H1 (cell line): ENCODE results near the gene TSPAN9. TPM values are rescaled to one million over a fixed set of nuclear protein-coding genes. Genes with fewer than 3 reads are reported as not detected.
A peak's percentile ranks its signal among the peaks of the same experiment; 100 is the strongest.

Source experiments
- CTCF ChIA-PET: fragments of 300-600 bp; sonication (Branson Sonifier 250); formaldehyde crosslinking; loops from one replicate; lab custom pipeline; 2021; ENCODE audit not compliant: partially characterized antibody; lab: Charles Lee
- POLR2A ChIA-PET: fragments of 300-600 bp; sonication (Branson Sonifier 250); formaldehyde crosslinking; loops from one replicate; lab custom pipeline; 2021; ENCODE audit warnings: inconsistent platforms; ENCODE audit not compliant: partially characterized antibody; lab: Charles Lee
- DNase-seq, 2 experiments: peaks; one replicate each; pipeline versions ENCODE4 v3.0.0 to v3.0.0-alpha.2; 2010 to 2022; ENCODE audit warnings: low spot score in 2 of 2, low read depth in 1 of 2, mixed read lengths in 1 of 2
- FAIRE-seq: peaks from 2 replicates; lab custom pipeline; 2011; peaks lifted over from hg19 to GRCh38; lab: Jason Lieb, UNC
- H2AFZ ChIP-seq: 2 replicates; pipeline ENCODE4 v1.8.1; 2012; ENCODE audit warnings: low read length, inconsistent platforms
- H2AK5ac ChIP-seq: 2 replicates; pipeline ENCODE4 v1.6.1; 2013; ENCODE audit warnings: low read depth, low read length
- H2BK120ac ChIP-seq: replicated peaks from 2 replicates; pipeline ENCODE3; 2013; ENCODE audit warnings: low read depth, low read length, inconsistent platforms
- H2BK12ac ChIP-seq: 2 replicates; pipeline ENCODE4 v1.6.1; 2013; ENCODE audit warnings: low read depth, low read length
- H2BK15ac ChIP-seq: 2 replicates; pipeline ENCODE4 v1.6.1; 2013; ENCODE audit warnings: low read length
- H2BK20ac ChIP-seq: 2 replicates; pipeline ENCODE4 v1.6.1; 2013; ENCODE audit warnings: low read length
- H2BK5ac ChIP-seq: 2 replicates; pipeline ENCODE4 v1.6.1; 2013; ENCODE audit warnings: low read depth, low read length
- H3K14ac ChIP-seq: 2 replicates; pipeline ENCODE4 v1.6.1; 2013; ENCODE audit warnings: inconsistent platforms; ENCODE audit not compliant: insufficient read length
- H3K18ac ChIP-seq: 2 replicates; pipeline ENCODE4 v1.6.1; 2013; ENCODE audit warnings: low read length; ENCODE audit errors: extremely low read depth
- H3K23ac ChIP-seq: 2 replicates; pipeline ENCODE4 v1.6.1; 2013; ENCODE audit warnings: inconsistent platforms; ENCODE audit not compliant: insufficient read length
- H3K23me2 ChIP-seq: 2 replicates; pipeline ENCODE4 v1.6.1; 2013; ENCODE audit warnings: low read depth, low read length
- H3K27ac ChIP-seq: 2 replicates; pipeline ENCODE4 v1.6.1; 2011; ENCODE audit warnings: low read depth, low read length, inconsistent platforms
- H3K27me3 ChIP-seq, 4 experiments: replicated peaks in 1 of 4; 1 replicate in 1 of 4; 2 replicates in 3 of 4; pipeline versions ENCODE4 v1.6.1 to v1.8.1; 2011 to 2013; ENCODE audit warnings: low read length in 3 of 4, mild to moderate bottlenecking in 3 of 4, inconsistent platforms in 2 of 4, mixed read lengths in 2 of 4, moderate library complexity in 1 of 4; ENCODE audit not compliant: control insufficient read depth in 3 of 4, insufficient read depth in 3 of 4; ENCODE audit errors: extremely low read depth in 1 of 4
- H3K36me3 ChIP-seq, 4 experiments: 2 replicates each; pipeline versions ENCODE4 v1.6.1 to v1.8.1; 2011 to 2013; ENCODE audit warnings: mild to moderate bottlenecking in 4 of 4, low read length in 3 of 4, moderate library complexity in 2 of 4, control low read depth in 1 of 4, inconsistent platforms in 1 of 4; ENCODE audit not compliant: insufficient read depth in 4 of 4, control insufficient read depth in 2 of 4
- H3K4ac ChIP-seq: replicated peaks from 2 replicates; pipeline ENCODE3; 2013; ENCODE audit warnings: low read length, low read depth, mixed read lengths, inconsistent platforms; ENCODE audit not compliant: insufficient read length
- H3K4me1 ChIP-seq, 4 experiments: replicated peaks in 1 of 4; 1 replicate in 1 of 4; 2 replicates in 3 of 4; pipeline versions ENCODE4 v1.6.1 to v1.8.1; 2011 to 2013; ENCODE audit warnings: low read length in 3 of 4, inconsistent platforms in 2 of 4, mixed read lengths in 1 of 4; ENCODE audit not compliant: insufficient read depth in 4 of 4, control insufficient read depth in 3 of 4
- H3K4me2 ChIP-seq, 2 experiments: 2 replicates each; pipeline versions ENCODE4 v1.6.1 to v1.8.1; 2011 to 2013; ENCODE audit warnings: low read depth in 2 of 2, low read length in 2 of 2, control low read depth in 1 of 2, inconsistent platforms in 1 of 2, mild to moderate bottlenecking in 1 of 2; ENCODE audit not compliant: insufficient read depth in 1 of 2
- H3K4me3 ChIP-seq, 4 experiments: fragments of 200-600, 300-600 bp in 1 of 4; sonication (generic), shearing (Covaris generic), sonication (Bioruptor Twin) in 1 of 4; 2 replicates each; pipeline versions ENCODE4 v1.5.1 to v1.8.1; 2011 to 2016; ENCODE audit warnings: low read length in 4 of 4, low read depth in 3 of 4, control low read depth in 2 of 4, inconsistent platforms in 2 of 4, mild to moderate bottlenecking in 2 of 4, mixed read lengths in 1 of 4, moderate library complexity in 1 of 4; ENCODE audit not compliant: insufficient read depth in 2 of 4; ENCODE audit errors: extremely low read depth in 1 of 4
- H3K56ac ChIP-seq: replicated peaks from 2 replicates; pipeline ENCODE3; 2013; ENCODE audit warnings: low read depth, mild to moderate bottlenecking, mixed read lengths, low read length, inconsistent platforms; ENCODE audit not compliant: insufficient read length
- H3K79me1 ChIP-seq: 2 replicates; pipeline ENCODE4 v1.6.1; 2013; ENCODE audit warnings: low read depth, low read length, control low read depth
- H3K79me2 ChIP-seq, 2 experiments: 2 replicates each; pipeline versions ENCODE4 v1.6.1 to v1.8.1; 2012 to 2013; ENCODE audit warnings: low read length in 2 of 2, mild to moderate bottlenecking in 2 of 2, inconsistent platforms in 1 of 2; ENCODE audit not compliant: insufficient read depth in 2 of 2, control insufficient read depth in 1 of 2
- H3K9ac ChIP-seq, 4 experiments: replicated peaks in 1 of 4; 1 replicate in 1 of 4; 2 replicates in 3 of 4; pipeline versions ENCODE4 v1.6.1 to v1.8.1; 2011 to 2013; ENCODE audit warnings: low read depth in 3 of 4, low read length in 3 of 4, control low read depth in 2 of 4, mild to moderate bottlenecking in 2 of 4, moderate library complexity in 2 of 4, inconsistent platforms in 1 of 4; ENCODE audit errors: extremely low read depth in 1 of 4
- H3K9me3 ChIP-seq, 2 experiments: 2 replicates each; pipeline versions ENCODE4 v1.6.1 to v1.8.1; 2012 to 2013; ENCODE audit warnings: mild to moderate bottlenecking in 2 of 2, moderate library complexity in 2 of 2, control low read depth in 1 of 2, inconsistent platforms in 1 of 2, low read depth in 1 of 2, low read length in 1 of 2, mixed read lengths in 1 of 2; ENCODE audit not compliant: insufficient read depth in 2 of 2
- H4K20me1 ChIP-seq, 2 experiments: replicated peaks in 1 of 2; 2 replicates each; pipeline versions ENCODE3 to v1.8.1; 2011 to 2013; ENCODE audit warnings: inconsistent platforms in 2 of 2, low read length in 2 of 2, mild to moderate bottlenecking in 1 of 2; ENCODE audit not compliant: insufficient read depth in 2 of 2, control insufficient read depth in 1 of 2
- H4K5ac ChIP-seq: 2 replicates; pipeline ENCODE4 v1.6.1; 2013; ENCODE audit warnings: low read length, low read depth, mixed read lengths, inconsistent platforms; ENCODE audit not compliant: insufficient read length
- H4K8ac ChIP-seq: 2 replicates; pipeline ENCODE4 v1.8.0; 2013; ENCODE audit warnings: mild to moderate bottlenecking, moderate library complexity, low read length, inconsistent platforms; ENCODE audit not compliant: insufficient read depth; ENCODE audit errors: extremely low read depth
- H4K91ac ChIP-seq: replicated peaks from 2 replicates; pipeline ENCODE3; 2013; ENCODE audit warnings: low read length, mixed read lengths, inconsistent platforms; ENCODE audit not compliant: insufficient read length
- ATF2 ChIP-seq: IDR thresholded peaks from 2 replicates; pipeline ENCODE4 v1.6.1; 2012; ENCODE audit warnings: low read length, inconsistent platforms
- CHD2 ChIP-seq: IDR thresholded peaks from 2 replicates; pipeline ENCODE4 v1.6.1; 2012; ENCODE audit warnings: low read length, improper control_type of control experiment
- EZH2 ChIP-seq: fragments of 200-600 bp; sonication (generic); IDR thresholded peaks from 2 replicates; pipeline ENCODE4 v1.7.1; 2012; ENCODE audit warnings: low read depth, mild to moderate bottlenecking, moderate library complexity, low read length, inconsistent platforms; ENCODE audit not compliant: severe bottlenecking
- GABPA ChIP-seq: IDR thresholded peaks from 2 replicates; pipeline ENCODE4 v1.6.1; 2011; ENCODE audit warnings: mild to moderate bottlenecking, low read length, moderate library complexity, borderline replicate concordance; ENCODE audit not compliant: insufficient read depth
- KDM4A ChIP-seq: IDR thresholded peaks from one replicate; pipeline ENCODE4 v1.7.1; 2012; ENCODE audit warnings: low read depth, mild to moderate bottlenecking, moderate library complexity, low read length, inconsistent platforms; ENCODE audit not compliant: severe bottlenecking
- TAF1 ChIP-seq: IDR thresholded peaks from 2 replicates; pipeline ENCODE4 v1.6.1; 2011; ENCODE audit warnings: mild to moderate bottlenecking, low read depth, low read length
- TAF7 ChIP-seq: optimal IDR thresholded peaks from 2 replicates; pipeline ENCODE3; 2011; ENCODE audit warnings: low read depth, mild to moderate bottlenecking, inconsistent platforms, low read length, moderate library complexity, borderline replicate concordance
- WGBS, 2 experiments: shearing (Covaris generic) in 1 of 2; methylation state at CpG; one replicate each; pipeline versions ENCODE4 v1.1.6 to v1.1.7; 2013 to 2015; ENCODE audit warnings: low lambda C conversion rate in 2 of 2, mixed read lengths in 2 of 2, inconsistent platforms in 1 of 2, low coverage in 1 of 2, missing lambda C conversion rate in 1 of 2; ENCODE audit not compliant: insufficient replicate concordance in 2 of 2, insufficient coverage in 1 of 2, insufficient read length in 1 of 2; ENCODE audit errors: extremely low coverage in 1 of 2, missing lambda C conversion rate in 1 of 2; 5-methylcytosine and 5-hydroxymethylcytosine counted together
- polyA plus RNA-seq, 7 experiments: library from polyadenylated mRNA; depleted of rRNA in 3 of 7; stranded (reverse) in 5 of 7; unstranded in 2 of 7; fragments of >200 nt in 5 of 7; fragments of 200-250 nt in 2 of 7; gene quantifications; 1 replicate in 5 of 7; 2 replicates in 1 of 7; 4 replicates in 1 of 7; pipeline versions ENCODE4 v1.2.1 to v1.2.3, GENCODE V29; 2011 to 2013; ENCODE audit warnings: missing spikeins in 2 of 7, mixed read lengths in 2 of 7
- total RNA-seq: library from RNA; stranded (reverse); fragmentation: NEBNext Ultra II Directional; extraction: Animal tissue kit (Norgen Biotek cat#: 25700); gene quantifications from 2 replicates; pipeline ENCODE4 v1.2.1, GENCODE V29; 2021

The TSPAN9 gene
- total and polyA plus RNA-seq, 2 of the 8 experiments (the other 6 are each of a cell fraction or from before 2014, with no cell fraction given): 11.5 to 29.1 TPM

GRCh38 chr12:3200032-3200617 is 122.9 kb downstream of the TSPAN9 start:
- Histone ChIP-seq H3K4me1 (peaks cover 3 to 17% (median 11%) of the 10 kb centered on the region in 4 experiments), H3K18ac (no peak overlapping the region; the same call in 1 of the 2 replicates), H2AK5ac (no peak overlapping the region), H3K4me3 (peak overlapping the region; percentile 52 to 69 (median 64)), H3K79me1 (peaks cover 2% of the 10 kb centered on the region; the same call in 1 of the 2 replicates), H3K9me3 (no peaks in the 10 kb centered on the region), H3K14ac (no peak overlapping the region), H2BK5ac (no peak overlapping the region), H2AFZ (no peak overlapping the region), H3K23me2 (peaks cover 19% of the 10 kb centered on the region; the same call in 1 of the 2 replicates), H3K56ac (no peak overlapping the region), H4K8ac (peak overlapping the region; percentile 91), H4K5ac (no peak overlapping the region), H3K23ac (no peak overlapping the region), H3K27me3 (peaks cover 10 to 43% (median 32%) of the 10 kb centered on the region in 4 experiments), H3K4me2 (peak overlapping the region; percentile 97 to 99), H3K36me3 (no peaks in the 10 kb centered on the region), H2BK15ac (no peak overlapping the region), H3K79me2 (no peaks in the 10 kb centered on the region), H4K91ac (no peak overlapping the region), H3K27ac (no peak overlapping the region), H2BK20ac (no peak overlapping the region), H4K20me1 (peaks cover 8 to 17% of the 10 kb centered on the region in 2 experiments), H2BK12ac (no peak overlapping the region), H3K9ac (peak overlapping the region in 2 of 4 experiments; percentile 10 to 34; a peak in 2 of 7 replicates), H2BK120ac (no peak overlapping the region), H3K4ac (no peak overlapping the region)
- POLR2A ChIA-PET: interaction anchor here (1.2 to 1.5 kb wide), 7 partner anchors 38 to 122 kb away, joined by 3 to 5 read pairs (median 3); no protein-coding TSS in a partner anchor
- WGBS, 2 experiments: 2% methylated on average over 48 of the region's 49 CpGs; no CpG with 5 or more reads in 1 of the 2 experiments
- peak; percentile 70 to 92 for DNase-seq
- CTCF ChIA-PET: interaction anchor here (0.6 to 24.7 kb wide), 10 partner anchors 7 to 129 kb away, joined by 3 to 448 read pairs (median 16); no protein-coding TSS in a partner anchor
- no peak for FAIRE-seq
- TF ChIP-seq ATF2 (no peak), EZH2 (no peak), GABPA (peak; percentile 68; the same call in 1 of the 2 replicates), TAF7 (peak; percentile 47), KDM4A (peak; percentile 65), TAF1 (peak; percentile 59; the same call in 1 of the 2 replicates), CHD2 (no peak)
